ENCODE measurements around the gene GNG12.

- no peak for TF ChIP-seq CTCF (IDR thresholded peaks at IDR 0.05; ENCODE audit: low read depth, low read length)
- TF ChIP-seq MYC (IDR thresholded peaks at IDR 0.05; ENCODE audit: low read depth, low read length), result no peak
- no peak for TF ChIP-seq MAX (IDR thresholded peaks at IDR 0.05; ENCODE audit: low read depth, low read length)
- TF ChIP-seq POLR2A (IDR thresholded peaks at IDR 0.05; ENCODE audit: extremely low read depth, insufficient read length), result no peak
These were observed 146.1 kb downstream of the GNG12 start for GRCh38 chr1:67687198-67687545.

Data from NB4 (cell line).